Kasumi-1 (cell line): ENCODE data around the gene TNFSF8.

Source experiments
- DNase-seq, 2 experiments: peaks; one replicate each; lab custom pipeline; 2025; lab: John Stamatoyannopoulos, UW

The TNFSF8 gene

GRCh38 chr9:114905170-114905940 lies 25.0 kb downstream of the TNFSF8 start:
- no peak for DNase-seq

- no peak for DNase-seq
Measured at GRCh38 chr9:114902786-114903524, 27.4 kb downstream of the TNFSF8 start.

GRCh38 chr9:114900942-114901802 lies 29.2 kb downstream of the TNFSF8 start:
- no peak for DNase-seq

GRCh38 chr9:114899995-114900394 lies 30.4 kb downstream of the TNFSF8 start:
- DNase-seq, result peak; percentile 45 to 48

- DNase-seq, result no peak
Measured at GRCh38 chr9:114899461-114899860, 30.9 kb downstream of the TNFSF8 start.

GRCh38 chr9:114898741-114899140 lies 31.6 kb downstream of the TNFSF8 start:
- peak; percentile 97 to 98 for DNase-seq

- no peak for DNase-seq
Measured at GRCh38 chr9:114897196-114897595, 33.2 kb downstream of the TNFSF8 start.

- DNase-seq, result no peak
Measured at GRCh38 chr9:114896344-114896743, 34.0 kb downstream of the TNFSF8 start.

- no peak for DNase-seq
Measured at GRCh38 chr9:114895521-114895991, 34.8 kb downstream of the TNFSF8 start.

GRCh38 chr9:114894609-114895433 lies 35.6 kb downstream of the TNFSF8 start:
- DNase-seq, result peak; percentile 19 to 44

- DNase-seq, result no peak
Measured at GRCh38 chr9:114894206-114894605, 36.2 kb downstream of the TNFSF8 start.

- DNase-seq, result no peak
Measured at GRCh38 chr9:114893221-114894010, 37.0 kb downstream of the TNFSF8 start.

- peak; percentile 35 to 47 for DNase-seq
Measured at GRCh38 chr9:114889802-114890224, 40.6 kb downstream of the TNFSF8 start.

- DNase-seq, result no peak
Measured at GRCh38 chr9:114888607-114889006, 41.8 kb downstream of the TNFSF8 start.

- no peak for DNase-seq
Measured at GRCh38 chr9:114887963-114888362, 42.4 kb downstream of the TNFSF8 start.

GRCh38 chr9:114884787-114885452 lies 45.5 kb downstream of the TNFSF8 start:
- DNase-seq, result no peak

- peak; percentile 44 to 57 for DNase-seq
Measured at GRCh38 chr9:114883709-114884108, 46.7 kb downstream of the TNFSF8 start.

GRCh38 chr9:114880291-114880745 lies 50.1 kb downstream of the TNFSF8 start:
- peak; percentile 28 to 54 for DNase-seq

GRCh38 chr9:114878879-114879564 lies 51.4 kb downstream of the TNFSF8 start:
- DNase-seq, result no peak
